ENCODE results near the gene DYNLT1.

DNA sequence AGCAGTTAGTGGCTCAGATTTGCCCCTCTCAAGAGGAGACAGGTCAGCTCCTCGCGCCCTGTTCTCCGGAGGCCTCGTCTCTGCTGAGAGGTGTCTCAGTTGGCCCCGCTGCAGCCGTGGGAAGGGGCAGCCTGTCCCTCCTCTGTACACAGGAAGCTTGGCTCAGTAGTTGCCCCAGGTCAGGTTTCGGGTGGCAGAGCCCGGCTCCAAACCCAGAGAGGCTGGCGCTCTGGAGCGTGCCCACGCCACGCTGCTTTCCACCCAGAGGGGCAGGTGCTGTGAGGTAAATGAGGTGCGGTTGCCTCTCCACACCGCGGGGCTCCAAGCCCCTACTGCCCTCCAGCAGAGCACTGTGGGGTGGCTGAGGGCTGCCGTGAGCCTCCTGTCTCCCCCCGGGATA lies 16.0 kb downstream of the DYNLT1 start:
- TF ChIP-seq POLR2A (IDR thresholded peaks at IDR 0.05) (no peak), EP300 (IDR thresholded peaks at IDR 0.05) (no peak)
- TF ChIP-seq, protein P1, sequence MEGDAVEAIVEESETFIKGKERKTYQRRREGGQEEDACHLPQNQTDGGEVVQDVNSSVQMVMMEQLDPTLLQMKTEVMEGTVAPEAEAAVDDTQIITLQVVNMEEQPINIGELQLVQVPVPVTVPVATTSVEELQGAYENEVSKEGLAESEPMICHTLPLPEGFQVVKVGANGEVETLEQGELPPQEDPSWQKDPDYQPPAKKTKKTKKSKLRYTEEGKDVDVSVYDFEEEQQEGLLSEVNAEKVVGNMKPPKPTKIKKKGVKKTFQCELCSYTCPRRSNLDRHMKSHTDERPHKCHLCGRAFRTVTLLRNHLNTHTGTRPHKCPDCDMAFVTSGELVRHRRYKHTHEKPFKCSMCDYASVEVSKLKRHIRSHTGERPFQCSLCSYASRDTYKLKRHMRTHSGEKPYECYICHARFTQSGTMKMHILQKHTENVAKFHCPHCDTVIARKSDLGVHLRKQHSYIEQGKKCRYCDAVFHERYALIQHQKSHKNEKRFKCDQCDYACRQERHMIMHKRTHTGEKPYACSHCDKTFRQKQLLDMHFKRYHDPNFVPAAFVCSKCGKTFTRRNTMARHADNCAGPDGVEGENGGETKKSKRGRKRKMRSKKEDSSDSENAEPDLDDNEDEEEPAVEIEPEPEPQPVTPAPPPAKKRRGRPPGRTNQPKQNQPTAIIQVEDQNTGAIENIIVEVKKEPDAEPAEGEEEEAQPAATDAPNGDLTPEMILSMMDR (IDR thresholded peaks at IDR 0.05): no peak

All from ovary (tissue), 3 donors.